Measurements from ENCODE around the gene CYP19A1.

- TF ChIP-seq POLR2A (IDR thresholded peaks at IDR 0.05; ENCODE audit: low read depth, low read length) (no peak), PAX5 (IDR thresholded peaks at IDR 0.05; ENCODE audit: insufficient read depth, low read length, severe bottlenecking) (no peak), POLR2AphosphoS5 (IDR thresholded peaks at IDR 0.05; ENCODE audit: low read depth, low read length) (no peak), TAF1 (IDR thresholded peaks at IDR 0.05; ENCODE audit: low read depth, low read length) (no peak), SPI1 (IDR thresholded peaks at IDR 0.05; ENCODE audit: low read depth, low read length) (no peak)
Observed at GRCh38 chr15:51252671-51253070, 85.7 kb downstream of the CYP19A1 start.
